Erythroblast (primary cell): ENCODE data around the gene IDH1.

Source experiments
- GATA1 ChIP-seq: IDR thresholded peaks from 2 replicates; pipeline ENCODE4 v1.6.1; 2011; ENCODE audit warnings: low read depth, mild to moderate bottlenecking, control low read depth, low read length, moderate library complexity
- POLR2A ChIP-seq: IDR thresholded peaks from 2 replicates; pipeline ENCODE4 v1.6.1; 2011; ENCODE audit warnings: mild to moderate bottlenecking, low read length

DNA sequence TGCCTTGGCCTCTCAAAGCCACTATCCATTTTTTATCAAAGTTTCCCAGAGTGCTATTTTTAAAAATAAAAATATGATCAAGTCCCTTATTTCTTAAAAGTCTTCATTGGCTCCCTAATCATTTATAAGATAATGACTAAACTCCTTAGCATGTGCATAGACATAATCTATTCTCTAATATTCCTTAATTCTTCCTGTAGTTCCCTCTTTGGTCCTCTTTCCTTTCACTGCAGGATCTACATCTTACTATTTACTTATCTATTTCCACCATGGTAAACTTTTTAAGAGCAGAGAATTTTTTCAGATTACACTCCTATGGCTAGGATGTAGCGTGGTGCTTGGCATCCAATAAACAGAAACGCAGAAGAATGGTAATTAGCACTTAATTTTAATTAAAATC lies 19.0 kb downstream of the IDH1 start:
- no peak for TF ChIP-seq POLR2A
- TF ChIP-seq GATA1: no peak
